Measurements from ENCODE around the gene IMPDH1.
"Not testable (repeated sequence)": the region's sequence is repeated elsewhere in the genome, so short reads cannot be mapped to it uniquely, and the experiment has no call there.

The IMPDH1 gene

DNA sequence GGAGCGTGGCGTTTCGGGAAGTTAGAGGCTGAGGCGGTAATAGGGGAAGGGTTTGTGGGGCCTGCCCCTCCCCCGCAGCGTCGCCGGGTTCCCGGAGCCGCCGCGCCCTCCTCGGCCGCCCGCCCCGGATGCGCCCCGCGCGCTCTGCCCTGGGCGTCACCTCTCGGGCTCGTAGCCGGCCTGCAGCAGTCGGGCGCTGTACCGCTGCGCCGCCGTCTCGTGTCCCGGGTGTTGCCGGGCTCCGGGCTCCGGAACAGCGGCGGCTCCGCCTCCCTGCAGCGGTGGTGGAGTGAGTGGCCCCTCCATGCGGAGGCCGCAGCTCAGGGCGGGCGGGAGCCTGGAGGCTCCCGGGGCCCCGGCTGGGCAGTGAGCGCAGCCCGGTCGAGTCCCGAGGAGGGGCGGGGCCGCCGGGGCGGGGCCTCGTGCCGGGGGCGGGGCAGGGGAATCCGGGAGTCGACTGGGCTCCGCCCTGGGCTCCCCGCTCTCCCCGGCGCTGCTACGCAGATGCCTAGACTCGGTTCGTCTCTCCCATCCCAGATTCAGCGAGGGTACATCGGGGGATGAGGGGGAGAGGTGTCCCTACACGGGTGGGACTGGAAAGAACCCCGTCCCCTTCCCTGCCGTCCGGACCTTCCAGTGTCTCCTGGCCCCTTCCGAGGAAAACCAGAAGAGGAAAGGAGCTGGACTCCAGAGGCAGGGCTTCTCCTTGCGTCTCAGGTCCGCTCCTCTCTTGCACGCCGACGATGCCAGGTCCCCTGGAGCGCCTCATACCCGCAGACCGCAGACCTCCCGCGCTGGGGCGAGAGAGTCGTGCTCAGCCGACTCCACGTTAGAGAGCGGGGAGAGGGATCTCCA, at the start of gene IMPDH1:
IMPDH1 (minus strand) TSS at position 387 of the 855 bp plus-strand sequence; CDS start at position 306, 81 bp downstream.
- DNase-seq: peak; percentile 92

DNA sequence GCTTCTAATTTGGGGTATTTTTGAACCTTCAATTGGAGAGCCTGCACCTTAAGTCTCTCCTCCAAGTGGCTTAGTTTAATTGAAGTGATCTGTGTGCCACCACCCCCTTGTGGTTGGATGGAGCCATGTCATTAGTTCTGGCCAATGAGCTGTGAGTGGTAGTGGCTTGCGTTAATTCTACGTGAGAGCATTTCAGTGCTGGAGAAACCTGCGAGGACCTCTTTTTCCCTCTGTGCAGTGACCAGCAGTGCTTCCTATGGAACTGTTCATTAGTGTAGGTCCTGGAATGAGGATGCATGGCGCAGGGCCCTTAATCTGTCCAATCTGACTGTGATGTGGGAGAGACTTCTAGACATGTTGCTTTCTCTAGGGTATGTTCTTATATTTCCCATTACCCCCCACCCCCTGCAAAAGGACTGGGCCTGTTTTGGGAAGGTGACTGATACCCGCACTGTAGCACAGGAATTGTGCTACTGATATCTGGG, 49.7 kb upstream of the IMPDH1 start:
- peak; percentile 73 for DNase-seq

DNA sequence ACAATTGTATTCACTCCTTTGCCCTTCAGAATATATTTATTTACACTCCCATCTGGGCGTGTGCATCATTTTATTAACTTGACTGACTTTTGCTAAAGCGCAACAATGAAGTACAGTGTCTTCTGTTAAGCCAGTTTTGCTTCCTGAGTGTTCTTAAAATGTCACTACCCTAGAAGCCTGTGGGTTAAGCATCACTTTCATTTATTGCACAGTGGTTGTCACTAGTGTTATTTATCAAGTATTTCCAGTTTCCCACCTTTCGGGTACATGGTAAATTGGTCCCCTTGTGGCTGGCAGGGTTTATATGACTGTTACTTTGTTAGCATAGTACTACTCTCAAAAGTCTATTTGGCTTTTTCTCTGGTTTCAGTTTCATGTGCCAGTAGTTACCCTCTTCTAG, 49.2 kb upstream of the IMPDH1 start:
- DNase-seq: no peak

DNA sequence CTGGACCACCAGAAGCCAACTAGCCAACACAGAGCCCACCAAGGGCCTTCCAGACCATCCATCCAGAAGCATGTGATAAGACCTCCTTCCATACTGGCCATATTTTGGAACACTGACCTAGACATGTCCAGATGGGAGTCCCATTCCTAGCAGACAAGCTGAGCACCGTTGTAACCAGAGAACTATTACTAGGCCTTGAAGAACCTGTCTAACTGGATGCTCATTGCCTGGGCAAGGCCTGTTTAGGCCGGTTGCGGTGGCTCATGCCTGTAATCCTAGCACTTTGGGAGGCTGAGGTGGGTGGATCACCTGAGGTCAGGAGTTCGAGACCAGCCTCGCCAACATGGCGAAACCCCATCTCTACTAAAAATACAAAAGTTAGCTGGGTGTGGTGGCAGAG, 47.6 kb upstream of the IMPDH1 start:
- not testable (repeated sequence) for DNase-seq

DNA sequence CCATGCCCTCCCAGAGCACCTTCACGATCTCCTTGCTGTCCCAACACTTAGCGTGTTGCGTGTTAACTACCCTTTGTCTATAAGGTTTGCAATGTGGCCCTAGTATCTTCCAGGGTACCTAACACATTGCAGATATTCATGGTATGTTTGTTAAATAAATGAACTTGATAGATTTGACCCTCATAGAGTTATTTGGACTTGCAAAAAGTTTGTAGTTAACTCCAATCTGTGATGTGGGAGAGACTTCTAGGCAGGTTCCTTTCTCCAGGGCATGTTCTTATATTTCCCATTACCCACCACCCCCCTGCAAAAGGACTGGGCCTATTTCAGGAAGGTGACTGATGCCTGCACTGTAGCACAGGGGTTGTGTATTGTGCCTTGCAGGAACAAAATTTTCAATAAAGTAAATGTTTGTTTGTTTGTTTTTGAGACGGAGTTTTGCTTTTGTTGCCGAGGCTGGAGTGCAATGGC, 46.5 kb upstream of the IMPDH1 start:
- peak; percentile 35 for DNase-seq

DNA sequence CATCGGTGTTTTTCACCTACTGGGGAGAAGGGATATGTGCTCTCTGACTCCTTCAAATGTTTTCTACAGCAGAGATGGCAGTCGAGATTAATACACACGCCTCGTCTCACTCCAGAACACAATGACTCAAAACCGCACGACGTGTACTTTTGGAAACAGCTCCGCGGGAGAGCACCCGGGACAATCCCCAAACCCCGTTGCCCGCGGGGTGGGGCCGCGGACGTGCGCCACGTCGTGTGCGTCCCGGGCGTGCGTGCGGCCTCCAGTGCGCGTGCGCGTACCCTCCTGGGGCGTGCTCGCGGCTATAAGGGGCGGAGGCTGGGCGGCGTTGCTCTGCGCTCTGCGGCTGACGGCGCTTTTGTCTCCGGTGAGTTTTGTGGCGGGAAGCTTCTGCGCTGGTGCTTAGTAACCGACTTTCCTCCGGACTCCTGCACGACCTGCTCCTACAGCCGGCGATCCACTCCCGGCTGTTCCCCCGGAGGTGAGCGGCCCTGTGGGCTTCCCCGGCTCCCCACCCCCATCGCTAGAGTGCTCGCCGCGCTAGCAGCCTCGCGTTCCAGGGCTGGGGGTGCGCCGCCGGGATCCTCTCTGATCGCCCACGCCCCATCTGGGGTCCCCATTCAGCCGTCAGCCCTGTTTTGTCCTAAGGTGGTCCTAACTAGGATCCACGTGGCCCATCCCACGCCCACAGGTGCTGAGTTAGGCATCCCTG, 45.9 kb upstream of the IMPDH1 start, which contains the start of gene HILPDA:
HILPDA (plus strand) TSS at position 336 of the 712 bp plus-strand sequence. CDS start 1,391 bp downstream, outside the sequence.
- DNase-seq: peak; percentile 86

DNA sequence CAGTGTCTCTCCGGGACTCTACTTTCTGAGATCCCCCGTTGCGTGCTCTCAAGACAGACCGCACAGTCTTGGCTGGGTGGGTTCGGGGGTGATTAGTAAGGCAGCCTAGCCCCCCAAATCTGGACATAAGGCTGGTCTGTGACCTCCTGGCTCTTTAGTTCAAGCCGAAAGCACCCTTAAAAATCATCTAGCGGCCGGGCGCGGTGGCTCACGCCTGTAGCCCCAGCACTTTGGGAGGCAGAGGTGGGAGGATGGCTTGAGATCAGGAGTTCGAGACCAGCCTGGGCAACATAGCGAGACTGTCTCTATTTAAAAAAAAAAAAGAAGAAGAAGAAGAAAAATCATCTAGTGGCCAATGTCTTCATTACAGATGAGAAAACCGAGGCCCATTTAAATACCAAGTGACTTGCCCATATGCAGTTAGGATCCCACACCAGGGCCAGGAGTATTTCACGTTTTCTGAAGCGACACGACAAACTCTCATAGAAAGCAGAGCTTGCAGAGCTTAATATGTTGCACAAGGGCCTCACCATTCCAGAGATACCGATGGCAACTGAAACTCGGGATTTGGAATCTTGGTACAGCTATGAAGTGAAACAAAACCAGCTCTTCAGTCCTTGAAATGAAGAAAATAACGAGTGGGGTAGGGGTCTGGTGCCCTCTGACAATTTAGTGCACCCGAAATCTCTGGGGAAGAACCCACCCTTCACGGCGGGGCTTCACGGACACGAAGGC, 45.2 kb upstream of the IMPDH1 start:
- peak; percentile 76 for DNase-seq

DNA sequence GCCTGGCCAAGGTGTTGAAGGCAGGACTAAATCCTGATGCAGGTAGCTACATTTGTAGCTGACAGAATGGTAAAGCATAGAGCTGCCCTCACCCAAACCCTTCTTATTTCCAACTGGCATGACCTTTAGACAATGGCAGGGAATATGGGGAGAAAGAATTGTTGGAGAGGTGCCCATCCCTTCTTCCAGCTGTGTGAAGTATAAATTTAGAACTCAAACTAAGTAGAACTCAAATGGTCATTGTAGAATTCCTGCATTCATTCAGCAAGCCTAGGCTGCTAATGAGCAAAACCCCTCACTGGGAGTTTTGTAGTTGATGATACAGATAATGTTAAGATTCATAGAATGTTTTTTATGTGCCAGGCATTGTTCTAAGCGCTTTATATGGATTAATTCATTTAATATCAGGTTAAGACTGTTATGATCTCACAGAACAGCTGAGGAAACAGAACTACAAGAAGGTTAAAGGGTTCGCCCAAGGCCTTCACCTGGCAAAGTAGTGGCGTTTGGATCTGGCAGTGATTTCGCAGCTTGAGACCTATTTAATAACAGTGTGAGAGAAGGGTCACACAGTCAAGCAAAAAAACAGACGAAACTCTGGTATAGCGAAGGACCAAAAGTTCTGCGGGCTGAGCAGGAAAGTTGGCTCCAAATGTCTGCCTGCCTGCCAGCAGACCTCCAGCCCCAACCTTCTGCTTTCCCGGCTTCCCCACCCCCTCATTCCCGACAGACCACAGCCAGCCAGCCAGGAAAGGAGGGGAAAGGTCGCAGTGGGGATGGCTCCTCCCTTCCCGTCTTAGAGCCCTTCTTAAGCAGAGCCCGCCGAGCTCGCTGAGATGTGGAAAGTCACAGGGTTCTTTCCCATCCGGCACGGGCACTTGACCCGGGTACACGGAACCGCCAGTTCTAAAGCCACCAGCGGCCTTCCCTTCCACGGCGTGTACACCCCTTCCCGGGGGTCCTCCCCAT, 44.3 kb upstream of the IMPDH1 start:
- peak; percentile 75 for DNase-seq

DNA sequence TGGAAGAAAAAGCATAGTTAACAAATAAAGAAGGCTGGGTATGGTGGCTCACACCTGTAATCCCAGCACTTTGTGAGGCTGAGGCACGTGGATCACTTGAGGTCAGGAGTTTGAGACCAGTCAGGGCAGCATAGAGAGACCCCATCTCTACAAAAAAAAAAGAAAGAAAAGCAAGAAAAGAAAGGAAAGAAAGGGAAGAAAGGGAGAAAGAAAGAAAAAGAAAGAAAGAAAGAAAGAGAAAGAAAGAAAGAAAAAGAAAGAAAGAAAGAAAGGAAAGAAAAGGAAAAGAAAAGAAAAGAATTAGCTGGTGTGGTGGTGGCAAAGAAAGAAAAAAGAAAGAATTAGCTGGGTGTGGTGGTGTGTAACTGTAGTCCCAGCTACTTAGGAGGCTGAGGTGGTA, 42.8 kb upstream of the IMPDH1 start:
- DNase-seq: no peak

DNA sequence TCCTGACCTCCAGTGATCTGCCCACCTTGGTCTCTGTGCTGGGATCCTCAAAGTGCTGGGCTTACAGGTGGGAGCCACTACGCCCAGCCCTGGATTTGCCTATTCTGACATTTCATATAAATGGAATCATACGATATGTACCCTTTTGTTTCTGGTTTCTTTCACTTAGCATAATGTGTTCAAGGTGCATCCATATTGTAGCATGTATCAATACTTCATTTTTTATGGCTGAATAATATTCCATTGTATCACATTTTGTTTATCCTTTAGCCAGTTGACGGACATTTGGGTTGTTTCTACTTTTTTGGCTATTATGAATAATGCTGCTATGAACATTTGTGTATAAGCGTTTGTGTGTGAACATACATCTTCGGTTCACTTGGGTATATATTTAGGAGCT, 41.1 kb upstream of the IMPDH1 start:
- no peak for DNase-seq

DNA sequence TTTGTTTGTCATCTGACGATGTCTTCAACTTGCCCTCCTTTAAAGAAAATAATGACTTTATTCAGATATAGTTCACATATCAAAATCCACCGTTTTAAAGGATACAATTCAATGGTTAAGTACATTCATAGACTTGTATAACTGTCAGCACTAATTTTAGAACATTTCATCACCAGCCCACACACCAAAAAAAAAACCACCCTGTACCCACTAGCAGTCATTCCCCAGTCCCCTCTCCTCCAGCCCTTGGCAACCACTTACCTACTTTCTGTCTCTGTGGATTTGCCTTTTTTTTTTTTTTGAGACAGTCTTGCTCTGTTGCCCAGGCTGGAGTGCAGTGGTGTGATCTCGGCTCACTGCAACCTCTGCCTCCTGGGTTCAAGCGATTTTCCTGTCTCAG, 40.6 kb upstream of the IMPDH1 start:
- DNase-seq: no peak

DNA sequence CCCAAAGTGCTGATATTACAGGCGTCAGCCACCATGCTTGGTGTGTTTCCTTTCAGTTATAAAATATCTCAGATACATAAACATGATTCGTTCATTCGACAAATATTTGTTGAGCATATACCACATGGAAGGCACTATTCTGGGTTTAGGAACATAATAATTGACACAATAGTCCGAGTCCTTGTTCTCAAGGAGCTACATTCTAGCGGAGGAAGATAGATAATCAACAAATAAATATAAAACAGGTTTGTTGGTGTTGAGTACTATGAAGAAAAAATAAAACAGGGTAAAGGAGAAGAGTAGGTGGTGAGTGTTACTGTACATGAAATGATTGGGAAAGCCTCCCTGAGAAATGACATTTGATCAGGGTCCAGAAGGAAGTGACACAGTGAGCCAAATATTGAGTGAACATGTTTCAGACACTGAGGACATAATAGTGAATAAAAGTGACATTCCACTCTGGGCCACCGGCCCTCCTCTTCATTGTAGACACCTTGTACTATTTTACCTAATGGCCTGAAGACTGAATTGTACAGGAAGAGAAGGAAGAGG, 39.0 kb upstream of the IMPDH1 start:
- no peak for DNase-seq

DNA sequence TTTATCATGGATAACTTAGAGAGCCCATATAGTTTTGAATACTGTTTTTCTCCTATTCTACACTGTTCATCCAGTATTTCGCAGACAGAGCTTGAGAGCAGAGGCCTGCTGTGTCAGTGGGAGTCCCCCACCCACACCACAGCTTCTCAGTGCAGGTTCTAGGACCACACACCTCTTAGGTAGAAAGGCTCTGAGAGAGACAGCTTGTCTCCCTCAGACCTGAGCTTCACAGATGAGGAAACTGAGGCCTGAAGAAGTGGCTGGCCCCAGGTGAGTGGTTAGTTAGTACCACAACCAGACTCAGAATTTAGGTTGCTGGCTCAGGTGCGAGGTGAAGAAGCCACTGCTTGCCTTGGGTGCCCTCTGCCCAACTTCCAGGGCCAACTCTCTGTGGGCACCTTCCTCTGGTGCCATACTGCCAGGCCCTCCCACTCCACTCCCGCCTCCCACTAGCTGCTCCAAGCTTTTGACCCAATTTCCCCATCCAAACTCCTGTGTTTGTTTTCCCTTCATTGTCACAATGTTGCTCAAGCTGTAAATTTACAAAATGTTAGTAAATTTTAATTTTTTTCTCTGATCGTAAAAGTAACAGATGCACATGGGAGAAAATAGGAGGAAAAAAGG, 38.3 kb upstream of the IMPDH1 start:
- DNase-seq: no peak

DNA sequence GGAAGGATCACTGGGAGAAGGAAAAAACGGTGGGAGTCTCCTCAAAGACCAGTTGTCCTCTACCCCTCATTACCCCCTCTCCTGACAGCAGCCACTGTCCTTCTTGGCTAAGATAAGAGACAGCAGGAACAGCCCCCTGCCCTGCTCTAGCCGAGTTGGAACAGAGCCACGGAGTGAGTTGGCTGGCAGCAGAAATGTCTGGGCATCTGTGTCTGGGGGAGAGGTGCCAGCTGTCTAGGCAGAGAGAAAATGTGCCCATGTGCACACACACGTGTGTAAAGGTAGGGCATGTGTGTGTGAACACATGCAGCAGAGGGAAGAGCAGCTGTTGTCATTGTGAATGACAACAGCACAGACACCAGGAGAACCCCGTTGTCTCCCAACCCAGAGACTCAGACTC, 36.5 kb upstream of the IMPDH1 start:
- no peak for DNase-seq

DNA sequence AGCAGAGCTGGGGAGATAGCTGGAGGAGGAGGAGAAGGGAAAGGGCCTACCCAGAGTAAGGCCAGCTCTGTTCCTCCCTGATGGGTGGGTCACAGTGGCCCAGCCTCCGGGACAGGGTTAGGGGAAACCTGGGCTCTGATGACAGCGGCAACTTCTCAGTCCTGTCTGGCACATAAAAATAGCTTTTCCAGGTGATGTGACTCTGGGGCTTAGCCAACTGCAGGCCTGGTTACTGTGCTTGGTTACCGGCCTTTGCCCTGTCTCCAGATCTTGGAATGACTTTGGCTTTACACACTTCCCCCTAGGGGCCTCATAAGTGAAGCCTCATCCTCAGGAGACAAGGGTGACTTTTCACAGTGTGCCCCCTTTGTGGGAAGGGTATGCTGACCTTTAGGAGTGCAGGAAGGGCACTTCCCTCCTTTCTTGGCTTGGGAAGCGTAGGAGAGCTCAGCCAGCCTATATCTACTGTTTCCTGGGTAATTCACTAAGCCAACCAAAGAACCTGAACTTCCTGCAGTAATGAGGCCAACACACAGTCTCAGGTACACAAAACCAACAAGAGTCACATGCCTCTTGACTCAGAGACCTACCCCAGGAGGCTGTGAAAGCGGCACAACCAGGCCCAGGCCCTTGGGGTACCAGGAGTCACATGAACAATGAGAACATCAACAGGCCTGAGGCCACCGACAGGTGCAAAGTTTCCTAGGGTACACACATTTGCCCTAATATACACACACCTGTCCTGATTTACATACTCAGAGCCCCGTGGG, 34.2 kb upstream of the IMPDH1 start:
- DNase-seq: no peak

DNA sequence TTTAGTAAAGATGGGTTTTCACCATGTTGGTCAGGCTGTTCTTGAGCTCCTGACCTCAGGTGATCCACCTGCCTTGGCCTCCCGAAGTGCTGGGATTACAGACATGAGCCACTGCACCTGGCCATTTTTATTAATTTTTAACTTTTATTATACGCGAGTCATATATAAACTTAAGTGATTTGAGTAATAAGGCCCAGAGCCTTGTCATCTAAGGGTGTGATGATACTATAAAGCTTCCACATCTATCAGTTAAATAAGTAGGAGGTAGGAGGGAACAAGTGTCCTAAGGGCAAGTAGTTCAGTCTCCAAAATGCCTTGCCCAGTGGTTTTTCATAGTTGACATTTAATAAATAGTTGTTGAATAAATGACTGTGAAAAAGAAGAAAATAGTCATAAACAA, 32.6 kb upstream of the IMPDH1 start:
- no peak for DNase-seq

DNA sequence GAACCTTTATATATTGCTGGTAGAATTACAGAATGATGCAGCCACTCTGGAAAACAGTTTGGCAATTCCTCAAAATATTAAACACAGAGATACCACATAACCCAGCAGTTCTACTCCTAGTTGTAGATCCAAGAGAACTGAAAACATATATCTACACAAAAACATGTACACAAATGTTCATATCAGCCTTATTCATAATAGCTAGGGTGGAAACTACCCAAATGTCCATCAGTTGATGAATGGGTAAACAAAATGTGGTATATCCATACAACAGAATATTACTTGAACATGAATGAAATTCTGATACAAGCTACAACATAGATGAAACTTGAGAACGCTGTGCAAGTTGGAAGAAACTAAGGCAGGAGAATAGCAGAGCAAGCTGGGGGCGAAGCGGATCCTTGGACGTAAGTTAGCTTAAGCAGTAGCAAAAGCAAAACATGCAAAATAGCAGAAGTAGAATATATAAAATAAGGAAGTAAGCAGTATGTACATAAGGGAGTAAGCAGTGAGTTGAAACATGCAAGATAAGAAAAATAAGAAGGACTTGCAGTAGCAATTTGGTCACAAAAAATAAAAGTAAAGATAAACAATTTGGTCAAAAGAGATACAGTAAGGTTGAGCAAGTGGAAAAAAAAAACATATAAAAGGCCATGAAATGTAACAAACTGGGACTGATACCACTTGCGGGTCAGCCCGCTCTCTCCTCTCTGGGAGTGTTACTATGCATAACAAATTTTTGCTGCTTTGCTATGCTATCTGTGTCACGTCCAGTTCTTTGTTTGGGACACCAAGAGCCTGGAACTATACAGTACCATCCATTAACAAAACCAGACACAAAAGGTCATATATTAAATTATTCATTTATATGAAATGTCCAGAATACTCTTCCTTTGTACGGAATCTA, 27.9 kb upstream of the IMPDH1 start:
- no peak for DNase-seq

DNA sequence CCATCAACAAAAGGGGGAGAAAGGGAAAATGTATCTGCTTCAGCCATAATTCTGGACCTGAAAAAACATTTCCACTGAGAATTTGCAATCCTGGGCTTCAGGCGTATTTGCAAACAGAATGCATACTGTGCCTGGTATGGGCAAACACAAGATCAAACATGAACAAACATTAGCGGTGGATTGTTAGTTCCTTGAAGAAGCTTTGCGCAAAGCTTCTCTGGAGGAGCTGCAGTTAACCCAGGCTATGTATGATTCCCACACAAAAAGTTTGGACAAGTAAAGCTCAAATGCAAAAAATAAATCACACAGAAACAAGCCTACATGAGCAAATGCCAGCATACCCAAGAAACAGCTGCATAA, 25.5 kb upstream of the IMPDH1 start:
- no peak for DNase-seq

Measured in NCI-H2227 treated with DMSO at 0.1 percent for 48 hours (cell line).